ENCODE measurements around the gene MIPEP.

Gene MIPEP

DNA sequence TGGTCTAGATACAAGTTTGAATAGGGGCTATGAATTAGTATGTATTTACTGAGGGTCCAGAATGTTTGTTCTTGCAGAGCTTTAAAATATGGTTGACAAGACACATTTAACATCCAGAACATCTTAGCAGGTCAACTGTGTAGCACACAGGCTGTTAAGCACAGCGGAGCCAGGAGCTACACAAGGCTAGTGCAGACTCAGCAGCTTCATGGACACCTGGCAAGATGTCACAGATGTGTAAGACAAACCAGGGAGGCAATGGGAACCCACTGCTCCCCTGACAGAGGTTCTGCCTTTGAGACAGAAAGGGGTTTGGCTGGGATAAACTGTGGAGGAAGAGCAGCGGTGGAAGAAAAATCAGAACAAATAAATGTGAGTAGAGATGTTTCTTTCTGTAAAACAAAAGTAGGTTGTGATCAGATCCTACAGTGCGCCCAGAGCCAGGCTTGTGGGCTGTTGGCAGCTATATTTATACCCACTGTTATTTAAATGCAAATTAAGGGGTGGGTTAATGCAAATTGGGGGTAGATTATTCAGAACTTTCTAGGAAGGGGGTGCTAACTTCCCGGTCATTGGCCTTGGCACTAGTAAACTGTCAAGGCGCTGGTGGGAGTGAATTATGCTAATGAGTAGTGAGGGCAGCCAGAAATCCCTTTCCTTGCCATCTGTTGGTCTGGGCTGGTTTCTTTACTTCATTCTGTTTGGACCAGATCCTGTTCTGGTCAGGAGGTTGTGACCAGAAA is 33.0 kb downstream of the MIPEP start:
- Histone ChIP-seq H4K5ac (ENCODE audit: low read length) (no peak overlapping the region), H3K4me2 (ENCODE audit: low read length) (no peak overlapping the region), H2BK120ac (ENCODE audit: low read depth, low read length) (no peak overlapping the region), H4K8ac (ENCODE audit: low read depth, low read length) (no peak overlapping the region), H3K4ac (ENCODE audit: low read depth, low read length) (no peak overlapping the region), H2AK5ac (ENCODE audit: low read length) (no peak overlapping the region), H2BK15ac (replicated peaks; ENCODE audit: low read depth) (no peak overlapping the region), H3K18ac (ENCODE audit: low read length) (no peak overlapping the region), H3K79me2 (ENCODE audit: control insufficient read depth, insufficient read depth, low read length) (no peaks in the 10 kb centered on the region), H3K36me3 (ENCODE audit: control insufficient read depth, insufficient read depth, low read length) (no peaks in the 10 kb centered on the region), H3K56ac (ENCODE audit: low read length) (no peak overlapping the region), H3K4me3 (ENCODE audit: low read length) (no peak overlapping the region), H3K23ac (ENCODE audit: low read length) (no peak overlapping the region), H3K9ac (ENCODE audit: low read length) (no peak overlapping the region), H2BK5ac (ENCODE audit: low read length) (no peak overlapping the region), H3K27me3 (ENCODE audit: insufficient read depth, low read length, poor library complexity) (no peaks in the 10 kb centered on the region), H3K79me1 (ENCODE audit: low read length) (no peaks in the 10 kb centered on the region), H3K27ac (ENCODE audit: low read depth, low read length) (no peak overlapping the region), H3K4me1 (ENCODE audit: control insufficient read depth, low read depth, low read length) (no peaks in the 10 kb centered on the region)
- WGBS (ENCODE audit: extremely low coverage, insufficient coverage, low lambda C conversion rate): no CpG with 5 or more reads among the region's 5 CpGs
- DNase-seq: peak; percentile 14

DNA sequence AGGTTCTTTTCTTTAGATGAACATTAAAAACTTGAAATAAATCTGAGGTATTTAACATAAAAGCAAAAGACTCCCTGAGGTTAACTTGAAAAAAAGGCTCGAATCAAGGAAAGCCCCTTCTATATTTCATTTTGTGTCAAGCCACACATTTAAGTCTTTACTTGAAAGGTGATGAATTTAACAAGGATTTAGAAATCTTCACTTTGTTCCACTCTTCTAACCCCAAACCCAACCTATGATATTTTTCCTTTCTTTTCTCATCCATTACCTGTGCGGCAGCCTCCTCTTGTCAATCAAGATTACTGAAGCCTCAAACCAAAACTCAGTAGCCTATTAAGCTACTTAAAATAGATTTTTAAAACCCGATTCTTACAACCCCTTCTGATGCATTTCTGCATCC is 33.8 kb downstream of the MIPEP start:
- no peak for DNase-seq
- Histone ChIP-seq H3K36me3 (ENCODE audit: control insufficient read depth, insufficient read depth, low read length) (no peaks in the 10 kb centered on the region), H3K9ac (ENCODE audit: low read length) (no peak overlapping the region), H3K4me2 (ENCODE audit: low read length) (no peak overlapping the region), H3K4me1 (ENCODE audit: control insufficient read depth, low read depth, low read length) (no peaks in the 10 kb centered on the region), H3K4ac (ENCODE audit: low read depth, low read length) (no peak overlapping the region), H3K4me3 (ENCODE audit: low read length) (no peak overlapping the region), H3K23ac (ENCODE audit: low read length) (no peak overlapping the region), H2AK5ac (ENCODE audit: low read length) (no peak overlapping the region), H2BK15ac (replicated peaks; ENCODE audit: low read depth) (no peak overlapping the region), H3K79me2 (ENCODE audit: control insufficient read depth, insufficient read depth, low read length) (no peaks in the 10 kb centered on the region), H3K18ac (ENCODE audit: low read length) (no peak overlapping the region), H2BK5ac (ENCODE audit: low read length) (no peak overlapping the region), H3K27me3 (ENCODE audit: insufficient read depth, low read length, poor library complexity) (no peaks in the 10 kb centered on the region), H2BK120ac (ENCODE audit: low read depth, low read length) (no peak overlapping the region), H3K56ac (ENCODE audit: low read length) (no peak overlapping the region), H4K5ac (ENCODE audit: low read length) (no peak overlapping the region), H3K79me1 (ENCODE audit: low read length) (no peaks in the 10 kb centered on the region), H4K8ac (ENCODE audit: low read depth, low read length) (no peak overlapping the region), H3K27ac (ENCODE audit: low read depth, low read length) (no peak overlapping the region)
- WGBS (ENCODE audit: extremely low coverage, insufficient coverage, low lambda C conversion rate): no CpG with 5 or more reads among the region's 3 CpGs

DNA sequence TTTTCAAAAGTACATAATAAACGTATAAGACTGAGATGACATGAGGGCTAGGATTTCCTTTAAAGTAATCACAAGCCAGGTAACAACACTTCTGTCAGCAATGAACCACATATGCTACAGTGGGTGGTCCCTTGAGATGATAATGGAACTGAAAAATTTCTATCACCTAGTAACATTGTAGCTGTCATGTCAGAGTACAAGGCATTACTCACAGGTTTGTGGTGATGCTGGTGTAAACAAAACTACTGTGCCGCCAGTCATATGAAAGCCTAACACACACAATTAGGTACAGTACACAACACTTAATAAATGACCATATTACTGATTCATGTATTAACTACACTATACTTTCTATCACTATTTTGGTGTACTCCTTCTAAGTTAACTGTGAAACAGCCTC is 36.8 kb downstream of the MIPEP start:
- Histone ChIP-seq H2BK120ac (ENCODE audit: low read depth, low read length) (no peak overlapping the region), H2BK15ac (replicated peaks; ENCODE audit: low read depth) (no peak overlapping the region), H3K18ac (ENCODE audit: low read length) (no peak overlapping the region), H3K4me2 (ENCODE audit: low read length) (no peak overlapping the region), H3K36me3 (ENCODE audit: control insufficient read depth, insufficient read depth, low read length) (no peaks in the 10 kb centered on the region), H3K27me3 (ENCODE audit: insufficient read depth, low read length, poor library complexity) (no peaks in the 10 kb centered on the region), H3K4me1 (ENCODE audit: control insufficient read depth, low read depth, low read length) (peaks cover 4% of the 10 kb centered on the region), H3K27ac (ENCODE audit: low read depth, low read length) (no peak overlapping the region), H4K8ac (ENCODE audit: low read depth, low read length) (no peak overlapping the region), H3K9ac (ENCODE audit: low read length) (no peak overlapping the region), H3K23ac (ENCODE audit: low read length) (no peak overlapping the region), H3K56ac (ENCODE audit: low read length) (no peak overlapping the region), H4K5ac (ENCODE audit: low read length) (no peak overlapping the region), H3K4me3 (ENCODE audit: low read length) (no peak overlapping the region), H3K4ac (ENCODE audit: low read depth, low read length) (no peak overlapping the region), H2AK5ac (ENCODE audit: low read length) (no peak overlapping the region), H3K79me2 (ENCODE audit: control insufficient read depth, insufficient read depth, low read length) (no peaks in the 10 kb centered on the region), H2BK5ac (ENCODE audit: low read length) (no peak overlapping the region), H3K79me1 (ENCODE audit: low read length) (no peaks in the 10 kb centered on the region)
- no CpG with 5 or more reads among the region's 2 CpGs for WGBS (ENCODE audit: extremely low coverage, insufficient coverage, low lambda C conversion rate)
- DNase-seq: no peak

DNA sequence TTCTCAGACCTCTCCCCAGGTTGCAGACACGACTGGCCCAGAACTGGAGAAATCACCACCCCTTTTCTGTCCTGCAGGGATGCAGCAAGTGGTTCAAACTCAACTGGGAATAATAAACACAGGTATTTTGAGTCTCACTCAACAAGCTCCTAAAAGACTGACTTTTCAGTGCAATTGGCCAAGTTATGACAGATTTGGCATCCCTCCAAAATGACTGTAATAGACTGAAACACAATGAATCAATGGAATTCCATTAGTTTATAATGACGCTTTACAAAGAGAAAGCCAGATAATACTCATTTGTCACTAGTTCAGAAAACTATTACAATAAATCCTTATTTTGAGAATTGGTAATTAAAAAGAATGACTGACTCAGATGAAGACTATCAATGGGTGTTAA is 38.1 kb downstream of the MIPEP start:
- Histone ChIP-seq H3K23ac (ENCODE audit: low read length) (no peak overlapping the region), H3K27me3 (ENCODE audit: insufficient read depth, low read length, poor library complexity) (no peaks in the 10 kb centered on the region), H3K4ac (ENCODE audit: low read depth, low read length) (no peak overlapping the region), H3K4me1 (ENCODE audit: control insufficient read depth, low read depth, low read length) (peaks cover 4% of the 10 kb centered on the region), H3K36me3 (ENCODE audit: control insufficient read depth, insufficient read depth, low read length) (no peaks in the 10 kb centered on the region), H2BK5ac (ENCODE audit: low read length) (no peak overlapping the region), H2BK15ac (replicated peaks; ENCODE audit: low read depth) (no peak overlapping the region), H3K4me2 (ENCODE audit: low read length) (no peak overlapping the region), H3K9ac (ENCODE audit: low read length) (no peak overlapping the region), H4K5ac (ENCODE audit: low read length) (no peak overlapping the region), H2BK120ac (ENCODE audit: low read depth, low read length) (no peak overlapping the region), H3K56ac (ENCODE audit: low read length) (no peak overlapping the region), H4K8ac (ENCODE audit: low read depth, low read length) (no peak overlapping the region), H3K4me3 (ENCODE audit: low read length) (no peak overlapping the region), H3K79me1 (ENCODE audit: low read length) (no peaks in the 10 kb centered on the region), H3K18ac (ENCODE audit: low read length) (no peak overlapping the region), H3K27ac (ENCODE audit: low read depth, low read length) (no peak overlapping the region), H3K79me2 (ENCODE audit: control insufficient read depth, insufficient read depth, low read length) (no peaks in the 10 kb centered on the region), H2AK5ac (ENCODE audit: low read length) (no peak overlapping the region)
- WGBS (ENCODE audit: extremely low coverage, insufficient coverage, low lambda C conversion rate): no CpG with 5 or more reads among the region's 2 CpGs
- no peak for DNase-seq

DNA sequence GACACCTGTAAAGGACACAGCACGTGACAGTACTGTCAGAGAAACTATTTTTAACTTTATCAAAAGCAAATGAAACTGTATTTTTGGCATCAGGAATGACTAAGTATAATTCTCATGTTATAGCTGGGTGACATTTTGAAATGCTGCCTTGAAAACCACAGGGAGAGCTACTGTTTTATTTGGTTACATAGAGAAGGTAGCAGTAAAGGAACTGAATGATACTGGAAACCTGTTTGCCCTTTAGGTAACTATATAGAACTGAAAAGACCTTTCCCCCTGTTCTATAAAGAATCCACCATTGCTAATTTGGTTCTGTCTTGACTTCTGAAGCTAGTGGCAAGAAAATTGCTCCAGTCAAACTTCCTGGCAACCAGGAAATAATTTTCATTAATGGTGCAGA is 39.1 kb downstream of the MIPEP start:
- no peak overlapping the region for H3K27ac ChIP-seq (ENCODE audit: low read depth, low read length)
- no peak overlapping the region for H3K4me2 ChIP-seq (ENCODE audit: low read length)
- no peaks in the 10 kb centered on the region for H3K27me3 ChIP-seq (ENCODE audit: insufficient read depth, low read length, poor library complexity)
- H3K79me1 ChIP-seq (ENCODE audit: low read length): no peaks in the 10 kb centered on the region
- H4K5ac ChIP-seq (ENCODE audit: low read length): no peak overlapping the region
- H3K23ac ChIP-seq (ENCODE audit: low read length): no peak overlapping the region
- H3K56ac ChIP-seq (ENCODE audit: low read length): no peak overlapping the region
- H3K4me3 ChIP-seq (ENCODE audit: low read length): no peak overlapping the region
- H2BK15ac ChIP-seq (replicated peaks; ENCODE audit: low read depth): no peak overlapping the region
- no peaks in the 10 kb centered on the region for H3K79me2 ChIP-seq (ENCODE audit: control insufficient read depth, insufficient read depth, low read length)
- H3K18ac ChIP-seq (ENCODE audit: low read length): no peak overlapping the region
- DNase-seq: no peak
- H3K4ac ChIP-seq (ENCODE audit: low read depth, low read length): no peak overlapping the region
- H4K8ac ChIP-seq (ENCODE audit: low read depth, low read length): no peak overlapping the region
- H2BK120ac ChIP-seq (ENCODE audit: low read depth, low read length): no peak overlapping the region
- WGBS (ENCODE audit: extremely low coverage, insufficient coverage, low lambda C conversion rate): no CpG with 5 or more reads among the region's 1 CpG
- peaks cover 4% of the 10 kb centered on the region for H3K4me1 ChIP-seq (ENCODE audit: control insufficient read depth, low read depth, low read length)
- no peak overlapping the region for H2AK5ac ChIP-seq (ENCODE audit: low read length)
- no peak overlapping the region for H3K9ac ChIP-seq (ENCODE audit: low read length)
- no peaks in the 10 kb centered on the region for H3K36me3 ChIP-seq (ENCODE audit: control insufficient read depth, insufficient read depth, low read length)
- H2BK5ac ChIP-seq (ENCODE audit: low read length): no peak overlapping the region

DNA sequence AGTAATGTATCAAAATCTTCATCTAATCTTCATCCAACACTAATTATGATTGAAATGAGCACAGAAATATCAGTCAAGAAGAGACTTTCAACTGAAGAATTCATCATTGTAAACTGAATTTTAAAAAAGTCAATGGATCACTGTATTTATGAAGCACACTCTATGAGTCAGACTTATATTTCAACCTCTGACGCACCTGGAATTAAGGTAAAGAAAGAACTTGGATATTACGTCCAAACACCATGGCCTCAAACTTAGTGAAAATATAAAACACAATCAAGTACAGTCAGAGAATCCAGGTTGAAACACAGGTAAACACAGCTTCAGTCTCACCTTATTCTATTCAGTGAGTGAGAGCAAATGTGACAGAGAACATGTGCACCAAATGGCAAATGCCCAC is 39.5 kb downstream of the MIPEP start:
- no peak overlapping the region for H3K4me2 ChIP-seq (ENCODE audit: low read length)
- H2AK5ac ChIP-seq (ENCODE audit: low read length): no peak overlapping the region
- no peak overlapping the region for H3K23ac ChIP-seq (ENCODE audit: low read length)
- H3K27ac ChIP-seq (ENCODE audit: low read depth, low read length): no peak overlapping the region
- no peaks in the 10 kb centered on the region for H3K36me3 ChIP-seq (ENCODE audit: control insufficient read depth, insufficient read depth, low read length)
- no peak overlapping the region for H4K5ac ChIP-seq (ENCODE audit: low read length)
- no peak overlapping the region for H3K4me3 ChIP-seq (ENCODE audit: low read length)
- H3K56ac ChIP-seq (ENCODE audit: low read length): no peak overlapping the region
- H3K4ac ChIP-seq (ENCODE audit: low read depth, low read length): no peak overlapping the region
- no peaks in the 10 kb centered on the region for H3K79me1 ChIP-seq (ENCODE audit: low read length)
- H2BK15ac ChIP-seq (replicated peaks; ENCODE audit: low read depth): no peak overlapping the region
- no peak overlapping the region for H4K8ac ChIP-seq (ENCODE audit: low read depth, low read length)
- no peaks in the 10 kb centered on the region for H3K27me3 ChIP-seq (ENCODE audit: insufficient read depth, low read length, poor library complexity)
- WGBS (ENCODE audit: extremely low coverage, insufficient coverage, low lambda C conversion rate): no CpG with 5 or more reads among the region's 2 CpGs
- no peaks in the 10 kb centered on the region for H3K79me2 ChIP-seq (ENCODE audit: control insufficient read depth, insufficient read depth, low read length)
- no peak for DNase-seq
- no peak overlapping the region for H2BK120ac ChIP-seq (ENCODE audit: low read depth, low read length)
- H2BK5ac ChIP-seq (ENCODE audit: low read length): no peak overlapping the region
- peaks cover 4% of the 10 kb centered on the region for H3K4me1 ChIP-seq (ENCODE audit: control insufficient read depth, low read depth, low read length)
- no peak overlapping the region for H3K9ac ChIP-seq (ENCODE audit: low read length)
- H3K18ac ChIP-seq (ENCODE audit: low read length): no peak overlapping the region
